Activated CD4-positive, alpha-beta T cell treated with anti-CD3 and anti-CD28 coated beads, Interleukin-2, amount 10 ng/mL, durations not matched to agents 7 days and 5 days (primary cell): ENCODE data around the gene TMEM151B. TPM values are rescaled to one million over a fixed set of nuclear protein-coding genes. Genes with fewer than 3 reads are reported as not detected.
"Not testable (repeated sequence)": the region's sequence is repeated elsewhere in the genome, so short reads cannot be mapped to it uniquely, and the experiment has no call there.

Experiments
- CTCF ChIA-PET: fragments of 350-600 bp; sonication (Branson Sonifier 250); formaldehyde crosslinking; loops from one replicate; lab custom pipeline; 2021; ENCODE audit warnings: antibody characterized with exemption; lab: Charles Lee
- POLR2A ChIA-PET: fragments of 350-600 bp; sonication (Branson Sonifier 250); formaldehyde crosslinking; loops from one replicate; lab custom pipeline; 2021; ENCODE audit warnings: antibody characterized with exemption; lab: Charles Lee
- DNase-seq: peaks from one replicate; pipeline ENCODE4 v3.0.0-alpha.2; 2020
- H3K27ac Mint-ChIP-seq: one replicate; pipeline ENCODE4 v1.8.0; 2021; ENCODE audit warnings: mild to moderate bottlenecking, moderate library complexity, mixed read lengths
- H3K27me3 Mint-ChIP-seq: one replicate; pipeline ENCODE4 v1.8.0; 2021; ENCODE audit warnings: mixed read lengths
- H3K36me3 Mint-ChIP-seq: one replicate; pipeline ENCODE4 v1.8.0; 2021; ENCODE audit warnings: low read depth, mixed read lengths
- H3K4me1 Mint-ChIP-seq: one replicate; pipeline ENCODE4 v1.8.0; 2021; ENCODE audit warnings: mixed read lengths
- H3K4me3 Mint-ChIP-seq: one replicate; pipeline ENCODE4 v1.8.0; 2021; ENCODE audit warnings: mild to moderate bottlenecking, moderate library complexity, mixed read lengths
- H3K9me3 Mint-ChIP-seq: one replicate; pipeline ENCODE4 v1.8.0; 2021; ENCODE audit warnings: mixed read lengths
- total RNA-seq, 2 experiments: library from RNA; stranded (reverse); gene quantifications; one replicate each; pipeline ENCODE4 v1.2.3, GENCODE V29; 2021

The TMEM151B gene
- total RNA-seq, 2 experiments from 2014 or later = not detected

DNA sequence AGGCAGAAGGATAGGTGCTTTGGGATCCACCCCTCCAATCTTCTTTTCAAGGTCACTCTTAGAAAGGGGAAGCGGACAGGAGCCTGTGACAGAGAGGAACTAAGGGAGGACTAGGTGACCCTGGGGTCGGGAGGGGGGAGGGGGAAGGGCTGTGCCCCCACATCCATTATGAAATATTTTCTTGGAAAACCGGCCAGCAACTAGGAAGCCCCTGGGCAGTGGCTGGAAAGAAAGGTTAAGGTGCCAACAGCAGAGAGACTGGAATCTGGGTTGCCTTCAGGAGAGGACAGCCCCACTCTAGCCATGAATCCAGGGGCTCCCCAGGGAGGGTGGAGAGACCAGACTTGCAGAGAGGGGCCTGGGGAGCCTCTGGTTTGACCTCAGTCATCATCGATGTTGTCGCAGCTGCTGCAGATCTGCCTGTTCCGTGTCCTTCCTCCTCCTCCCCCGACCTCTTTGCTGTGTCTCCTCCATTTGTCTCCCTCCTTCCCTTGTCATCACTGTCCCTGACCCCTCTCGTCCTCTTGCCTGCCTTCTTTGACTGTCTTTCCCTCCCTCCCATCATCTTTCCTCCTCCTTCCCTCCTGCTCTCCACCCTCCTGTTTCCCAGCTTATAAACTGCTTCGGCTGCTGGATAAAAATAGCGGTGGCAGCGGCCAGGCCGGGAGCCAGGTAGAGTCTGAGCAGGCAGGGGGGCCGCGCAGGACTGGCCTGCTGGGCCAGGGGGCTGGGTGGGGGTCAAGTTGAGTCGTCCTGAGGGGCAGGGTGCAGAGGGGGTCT, 43.7 kb upstream of the TMEM151B start:
- no peak overlapping the region for H3K4me3 Mint-ChIP-seq
- POLR2A ChIA-PET = no interaction called here
- no peak overlapping the region for H3K27ac Mint-ChIP-seq
- CTCF ChIA-PET = interaction anchor here (1.1 to 1.6 kb wide), 2 partner anchors 9 to 12 kb away, joined by 3 read pairs; no protein-coding TSS in a partner anchor
- peaks cover 28% of the 10 kb centered on the region for H3K4me1 Mint-ChIP-seq
- no peaks in the 10 kb centered on the region for H3K9me3 Mint-ChIP-seq
- no peaks in the 10 kb centered on the region for H3K27me3 Mint-ChIP-seq
- peaks cover 7% of the 10 kb centered on the region for H3K36me3 Mint-ChIP-seq
- no peak for DNase-seq

DNA sequence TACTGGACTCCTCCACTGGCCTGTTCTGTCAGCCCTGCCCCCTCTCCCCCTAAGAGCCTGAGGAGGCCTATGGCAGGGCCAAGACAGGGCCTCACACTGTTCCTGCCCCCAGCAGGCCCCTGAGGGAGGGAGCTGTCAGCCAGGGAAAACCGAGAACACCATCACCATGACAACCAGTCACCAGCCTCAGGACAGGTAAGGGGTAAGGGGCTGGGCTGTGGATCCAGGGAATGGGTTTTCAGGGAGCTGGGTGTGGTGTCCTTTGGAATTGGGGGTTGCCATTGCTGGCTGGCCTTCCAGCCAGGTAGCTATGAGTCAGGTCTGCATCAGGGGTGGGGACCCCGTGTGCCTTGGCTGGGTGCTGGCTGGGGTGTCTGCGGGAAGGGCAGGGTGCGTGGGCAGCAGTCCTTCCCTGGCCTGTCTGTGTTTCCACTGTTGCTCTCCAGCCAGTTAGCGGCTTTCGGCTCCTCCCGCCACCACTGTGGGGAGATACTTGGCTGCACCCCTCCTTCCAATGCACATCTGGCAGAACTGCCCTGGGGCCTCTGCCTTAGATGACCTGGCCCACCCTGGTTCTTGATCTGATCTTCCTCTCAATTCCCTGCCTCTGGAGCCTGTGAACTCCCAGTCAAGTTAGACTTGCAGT, 43.0 kb upstream of the TMEM151B start:
- no peaks in the 10 kb centered on the region for H3K9me3 Mint-ChIP-seq
- H3K27ac Mint-ChIP-seq = peak overlapping the region; percentile 36
- DNase-seq = no peak
- ChIA-PET CTCF (interaction anchor here (0.9 to 1.4 kb wide), 4 partner anchors 10 to 30 kb away, joined by 3 to 7 read pairs (median 4); partner anchors contain the start of gene SLC35B2), POLR2A (no interaction called here)
- H3K36me3 Mint-ChIP-seq = peaks cover 8% of the 10 kb centered on the region
- no peaks in the 10 kb centered on the region for H3K27me3 Mint-ChIP-seq
- H3K4me3 Mint-ChIP-seq = no peak overlapping the region
- peaks cover 24% of the 10 kb centered on the region for H3K4me1 Mint-ChIP-seq

DNA sequence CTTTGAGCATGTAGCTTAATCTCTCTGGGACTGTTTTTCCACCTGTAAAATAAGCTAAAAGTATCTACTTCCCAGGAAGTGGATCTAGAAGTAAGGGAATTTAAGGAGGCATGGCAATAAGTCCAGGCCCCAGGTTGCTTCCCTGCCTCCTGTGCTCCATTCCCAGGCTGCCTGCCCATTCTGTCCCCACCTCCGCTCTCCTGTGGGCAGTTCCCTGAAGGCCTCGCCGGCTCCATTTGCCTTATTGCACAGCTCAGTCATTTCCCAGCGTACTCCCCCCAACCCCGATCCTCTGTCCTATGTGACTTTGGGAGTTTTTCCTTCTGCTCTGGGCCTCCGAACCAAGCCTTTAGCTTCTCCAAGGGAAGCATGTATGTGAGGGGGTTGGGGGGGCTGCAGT, 42.2 kb upstream of the TMEM151B start:
- CTCF ChIA-PET = interaction anchor here (0.9 to 1.4 kb wide), 4 partner anchors 9 to 29 kb away, joined by 3 to 7 read pairs (median 4); partner anchors contain the start of gene SLC35B2
- peaks cover 20% of the 10 kb centered on the region for H3K4me1 Mint-ChIP-seq
- H3K9me3 Mint-ChIP-seq = no peaks in the 10 kb centered on the region
- H3K4me3 Mint-ChIP-seq = no peak overlapping the region
- DNase-seq = no peak
- H3K36me3 Mint-ChIP-seq = peaks cover 9% of the 10 kb centered on the region
- POLR2A ChIA-PET = no interaction called here
- H3K27ac Mint-ChIP-seq = no peak overlapping the region
- H3K27me3 Mint-ChIP-seq = no peaks in the 10 kb centered on the region

DNA sequence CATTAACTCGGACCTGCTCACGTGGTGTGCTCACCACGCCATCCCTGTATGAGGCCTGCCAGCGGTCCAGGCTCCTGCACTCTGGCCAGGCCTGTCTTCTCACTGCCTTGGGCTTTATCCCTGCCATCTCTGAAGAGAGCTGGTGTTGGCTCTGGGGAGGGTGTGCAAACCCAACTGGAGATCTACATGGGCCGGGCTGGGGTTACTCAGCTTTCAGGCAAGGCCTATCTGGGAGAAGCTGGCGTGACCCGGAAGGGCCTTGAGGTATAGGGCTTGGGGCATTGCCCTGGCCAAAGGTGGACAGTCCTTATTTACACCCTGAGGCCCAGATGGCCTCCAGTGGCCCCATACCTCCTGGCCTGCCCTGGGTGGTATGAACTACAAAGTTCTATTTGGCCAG, 41.8 kb upstream of the TMEM151B start:
- H3K27me3 Mint-ChIP-seq = no peaks in the 10 kb centered on the region
- peaks cover 9% of the 10 kb centered on the region for H3K36me3 Mint-ChIP-seq
- ChIA-PET CTCF (interaction anchor here (0.6 to 1.4 kb wide), 3 partner anchors 14 to 28 kb away, joined by 4 to 7 read pairs (median 5); partner anchors contain the start of gene SLC35B2), POLR2A (no interaction called here)
- H3K4me3 Mint-ChIP-seq = no peak overlapping the region
- H3K4me1 Mint-ChIP-seq = peaks cover 23% of the 10 kb centered on the region
- no peaks in the 10 kb centered on the region for H3K9me3 Mint-ChIP-seq
- no peak overlapping the region for H3K27ac Mint-ChIP-seq
- no peak for DNase-seq

DNA sequence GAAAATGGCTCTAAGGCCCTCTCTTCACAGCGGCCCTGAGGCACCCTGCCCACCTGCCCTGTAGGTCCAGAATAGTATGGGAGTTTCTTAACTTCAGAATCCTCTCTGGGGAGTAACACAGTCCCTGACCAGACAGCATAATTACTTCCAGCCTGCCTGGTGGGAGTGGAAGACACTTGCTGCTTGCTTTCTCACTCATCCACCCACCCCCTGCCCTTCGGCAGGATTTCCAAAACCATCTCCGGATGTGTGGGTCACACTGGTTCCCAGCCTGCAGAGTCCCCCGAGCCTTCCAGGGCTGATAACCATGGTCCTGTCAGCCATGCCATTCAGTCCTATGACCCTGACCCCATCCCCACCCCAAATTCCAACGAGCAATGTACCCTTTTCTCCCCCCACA, 41.4 kb upstream of the TMEM151B start:
- Mint-ChIP-seq H3K4me3 (no peak overlapping the region), H3K36me3 (peaks cover 11% of the 10 kb centered on the region), H3K9me3 (no peaks in the 10 kb centered on the region), H3K27ac (no peak overlapping the region), H3K4me1 (peaks cover 27% of the 10 kb centered on the region), H3K27me3 (no peaks in the 10 kb centered on the region)
- ChIA-PET POLR2A (no interaction called here), CTCF (interaction anchor here (0.6 to 1.4 kb wide), 3 partner anchors 13 to 28 kb away, joined by 4 to 7 read pairs (median 5); partner anchors contain the start of gene SLC35B2)
- DNase-seq = no peak

DNA sequence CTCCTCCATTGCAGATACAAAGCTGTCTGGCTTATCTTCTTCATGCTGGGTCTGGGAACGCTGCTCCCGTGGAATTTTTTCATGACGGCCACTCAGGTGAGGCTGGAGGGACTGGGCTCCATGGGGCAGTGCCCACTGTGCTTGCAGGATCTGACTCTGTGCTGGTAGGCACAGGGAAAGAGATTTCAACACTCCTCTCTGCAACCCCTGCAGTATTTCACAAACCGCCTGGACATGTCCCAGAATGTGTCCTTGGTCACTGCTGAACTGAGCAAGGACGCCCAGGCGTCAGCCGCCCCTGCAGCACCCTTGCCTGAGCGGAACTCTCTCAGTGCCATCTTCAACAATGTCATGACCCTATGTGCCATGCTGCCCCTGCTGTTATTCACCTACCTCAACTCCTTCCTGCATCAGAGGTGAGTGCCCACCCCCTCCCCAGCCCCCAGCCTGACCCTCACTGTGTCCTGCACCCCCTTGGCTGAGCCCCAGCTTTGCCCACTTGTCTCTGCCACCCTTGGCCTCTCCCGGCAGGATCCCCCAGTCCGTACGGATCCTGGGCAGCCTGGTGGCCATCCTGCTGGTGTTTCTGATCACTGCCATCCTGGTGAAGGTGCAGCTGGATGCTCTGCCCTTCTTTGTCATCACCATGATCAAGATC, 40.7 kb upstream of the TMEM151B start:
- H3K4me3 Mint-ChIP-seq = no peak overlapping the region
- no peak for DNase-seq
- H3K4me1 Mint-ChIP-seq = peaks cover 22% of the 10 kb centered on the region
- H3K36me3 Mint-ChIP-seq = peaks cover 11% of the 10 kb centered on the region
- no peaks in the 10 kb centered on the region for H3K27me3 Mint-ChIP-seq
- CTCF ChIA-PET = interaction anchor here (0.7 to 1.7 kb wide), 3 partner anchors 8 to 27 kb away, joined by 3 to 8 read pairs (median 4); no protein-coding TSS in a partner anchor
- H3K27ac Mint-ChIP-seq = no peak overlapping the region
- no peaks in the 10 kb centered on the region for H3K9me3 Mint-ChIP-seq
- POLR2A ChIA-PET = no interaction called here

DNA sequence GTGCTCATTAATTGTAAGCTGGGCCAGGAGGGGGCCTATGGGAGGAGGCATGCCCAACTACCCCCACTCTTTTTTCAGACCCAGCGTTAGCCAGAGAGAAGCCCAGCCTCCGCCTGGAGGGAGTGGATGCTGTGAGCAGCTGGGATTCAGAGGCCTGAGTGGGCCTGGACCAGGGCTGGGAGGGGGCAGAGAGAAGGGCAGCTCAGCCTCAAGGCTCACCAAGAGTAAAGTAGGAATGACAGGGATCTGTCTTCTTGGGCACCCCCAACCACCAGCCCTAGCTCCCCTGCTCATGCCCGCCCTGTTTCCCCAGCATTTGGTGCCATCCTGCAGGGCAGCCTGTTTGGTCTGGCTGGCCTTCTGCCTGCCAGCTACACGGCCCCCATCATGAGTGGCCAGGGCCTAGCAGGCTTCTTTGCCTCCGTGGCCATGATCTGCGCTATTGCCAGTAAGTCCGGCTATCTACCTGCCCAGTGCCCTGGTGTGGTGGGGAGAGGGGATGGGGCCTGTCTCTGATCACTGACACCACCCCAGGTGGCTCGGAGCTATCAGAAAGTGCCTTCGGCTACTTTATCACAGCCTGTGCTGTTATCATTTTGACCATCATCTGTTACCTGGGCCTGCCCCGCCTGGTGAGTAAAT, 40.1 kb upstream of the TMEM151B start:
- H3K4me3 Mint-ChIP-seq = no peak overlapping the region
- ChIA-PET CTCF (interaction anchor here (0.7 to 1.7 kb wide), 4 partner anchors 9 to 37 kb away, joined by 3 to 8 read pairs (median 4); no protein-coding TSS in a partner anchor), POLR2A (no interaction called here)
- H3K36me3 Mint-ChIP-seq = peaks cover 11% of the 10 kb centered on the region
- no peak overlapping the region for H3K27ac Mint-ChIP-seq
- DNase-seq = no peak
- peaks cover 16% of the 10 kb centered on the region for H3K4me1 Mint-ChIP-seq
- no peaks in the 10 kb centered on the region for H3K9me3 Mint-ChIP-seq
- no peaks in the 10 kb centered on the region for H3K27me3 Mint-ChIP-seq

DNA sequence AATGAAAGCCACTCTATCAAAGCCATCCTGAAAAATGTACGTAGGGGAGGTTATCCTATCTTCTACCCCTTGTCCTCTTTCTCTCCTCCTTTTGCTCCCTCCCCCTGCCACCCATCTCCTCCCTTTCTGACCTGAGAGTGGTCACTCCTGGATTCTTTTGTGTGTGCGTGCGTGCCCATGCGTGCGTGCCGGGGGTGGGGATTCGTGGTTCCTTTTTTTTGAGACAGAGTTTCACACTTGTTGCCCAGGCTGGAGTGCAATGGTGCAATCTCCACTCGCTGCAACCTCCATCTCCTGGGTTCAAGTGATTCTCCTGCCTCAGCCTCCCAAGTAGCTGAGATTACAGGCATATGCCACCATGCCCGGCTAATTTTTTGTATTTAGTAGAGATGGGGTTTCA, 38.8 kb upstream of the TMEM151B start:
- Mint-ChIP-seq H3K27ac (peak overlapping the region; percentile 50), H3K36me3 (peaks cover 14% of the 10 kb centered on the region), H3K4me1 (peaks cover 13% of the 10 kb centered on the region)
- H3K27me3 Mint-ChIP-seq, H3K9me3 Mint-ChIP-seq, DNase-seq, H3K4me3 Mint-ChIP-seq, POLR2A ChIA-PET: not testable (repeated sequence)
- CTCF ChIA-PET = interaction anchor here (1.1 kb wide), 1 partner anchor 37 kb away, joined by 3 read pairs; no protein-coding TSS in a partner anchor

DNA sequence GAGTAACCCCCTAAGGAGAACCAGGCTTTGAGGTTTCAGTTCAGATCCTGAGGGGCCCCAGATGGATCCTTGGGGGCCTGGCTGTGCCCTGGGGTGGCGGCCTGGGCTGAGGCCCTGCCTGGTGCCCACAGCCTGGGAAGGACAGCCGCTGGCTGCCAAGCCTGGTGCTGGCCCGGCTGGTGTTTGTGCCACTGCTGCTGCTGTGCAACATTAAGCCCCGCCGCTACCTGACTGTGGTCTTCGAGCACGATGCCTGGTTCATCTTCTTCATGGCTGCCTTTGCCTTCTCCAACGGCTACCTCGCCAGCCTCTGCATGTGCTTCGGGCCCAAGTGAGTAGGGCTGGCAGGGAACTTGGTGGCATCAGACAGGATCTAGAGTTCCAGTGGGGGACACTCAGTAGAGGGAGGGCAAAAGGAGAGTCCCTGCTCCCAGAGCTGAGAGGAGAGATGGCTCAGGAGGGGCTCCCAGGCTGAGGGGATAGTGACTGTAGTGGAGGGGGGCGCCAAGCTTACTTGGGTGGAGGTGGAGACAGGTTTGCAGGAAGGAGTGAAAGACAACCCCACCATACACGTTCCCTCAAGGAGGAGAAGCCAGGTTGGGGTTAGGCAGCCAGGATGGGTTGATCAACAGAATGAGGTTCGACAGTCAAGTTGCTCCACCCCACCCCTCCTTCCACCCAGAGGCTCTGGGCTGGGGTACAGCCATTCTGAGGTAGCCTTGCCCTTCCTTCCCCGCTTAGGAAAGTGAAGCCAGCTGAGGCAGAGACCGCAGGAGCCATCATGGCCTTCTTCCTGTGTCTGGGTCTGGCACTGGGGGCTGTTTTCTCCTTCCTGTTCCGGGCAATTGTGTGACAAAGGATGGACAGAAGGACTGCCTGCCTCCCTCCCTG, 37.3 kb upstream of the TMEM151B start:
- Mint-ChIP-seq H3K4me3 (no peak overlapping the region), H3K36me3 (peaks cover 14% of the 10 kb centered on the region), H3K9me3 (no peaks in the 10 kb centered on the region), H3K27ac (peak overlapping the region; percentile 76), H3K27me3 (no peaks in the 10 kb centered on the region), H3K4me1 (peaks cover 24% of the 10 kb centered on the region)
- DNase-seq = no peak
- ChIA-PET CTCF (interaction anchor here (1.5 to 3.6 kb wide), 3 partner anchors 9 to 77 kb away, joined by 3 to 14 read pairs (median 10); partner anchors contain the start of gene SLC29A1), POLR2A (interaction anchor here (0.6 kb wide), 1 partner anchor 14 kb away, joined by 3 read pairs; the partner anchor contains the start of gene HSP90AB1)

DNA sequence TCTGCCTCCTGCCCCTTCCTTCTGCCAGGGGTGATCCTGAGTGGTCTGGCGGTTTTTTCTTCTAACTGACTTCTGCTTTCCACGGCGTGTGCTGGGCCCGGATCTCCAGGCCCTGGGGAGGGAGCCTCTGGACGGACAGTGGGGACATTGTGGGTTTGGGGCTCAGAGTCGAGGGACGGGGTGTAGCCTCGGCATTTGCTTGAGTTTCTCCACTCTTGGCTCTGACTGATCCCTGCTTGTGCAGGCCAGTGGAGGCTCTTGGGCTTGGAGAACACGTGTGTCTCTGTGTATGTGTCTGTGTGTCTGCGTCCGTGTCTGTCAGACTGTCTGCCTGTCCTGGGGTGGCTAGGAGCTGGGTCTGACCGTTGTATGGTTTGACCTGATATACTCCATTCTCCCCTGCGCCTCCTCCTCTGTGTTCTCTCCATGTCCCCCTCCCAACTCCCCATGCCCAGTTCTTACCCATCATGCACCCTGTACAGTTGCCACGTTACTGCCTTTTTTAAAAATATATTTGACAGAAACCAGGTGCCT, 36.6 kb upstream of the TMEM151B start:
- ChIA-PET CTCF (interaction anchor here (0.5 to 3.6 kb wide), 6 partner anchors 9 to 76 kb away, joined by 3 to 14 read pairs (median 7); partner anchors contain the start of gene SLC29A1), POLR2A (no interaction called here)
- Mint-ChIP-seq H3K4me3 (no peak overlapping the region), H3K9me3 (no peaks in the 10 kb centered on the region), H3K4me1 (peaks cover 30% of the 10 kb centered on the region), H3K36me3 (peaks cover 14% of the 10 kb centered on the region), H3K27ac (peak overlapping the region; percentile 76), H3K27me3 (no peaks in the 10 kb centered on the region)
- DNase-seq = no peak
